A673 (cell line): ENCODE data around the gene NR5A1. TPM values are rescaled to one million over a fixed set of nuclear protein-coding genes. Genes with fewer than 3 reads are reported as not detected.

Experiments
- BruUV-seq: library from RNA; stranded (reverse); fragments of 400-500 nt; replicated peaks from 2 replicates; lab custom pipeline; 2021; lab: Mats Ljungman, UMichigan
- CTCF ChIA-PET: fragments of 300-600 bp; sonication (Branson Sonifier 250); formaldehyde crosslinking; loops from one replicate; lab custom pipeline; 2022; ENCODE audit warnings: antibody characterized with exemption; lab: Charles Lee
- POLR2A ChIA-PET: fragments of 300-600 bp; sonication (Branson Sonifier 250); formaldehyde crosslinking; loops from one replicate; lab custom pipeline; 2022; ENCODE audit warnings: antibody characterized with exemption; ENCODE audit not compliant: low non-redundant PET; lab: Charles Lee
- DNase-seq: peaks from one replicate; pipeline ENCODE4 v3.0.0-alpha.2; 2015; ENCODE audit warnings: low spot score
- H3K27ac ChIP-seq: fragments of 200-600 bp; sonication (generic); 2 replicates; pipeline ENCODE4 v1.5.1; 2016; ENCODE audit warnings: mixed run types, low read depth, mild to moderate bottlenecking, mixed read lengths, antibody characterized with exemption, low read length; ENCODE audit not compliant: poor library complexity, severe bottlenecking
- H3K27me3 ChIP-seq: fragments of 200-600 bp; sonication (generic); replicated peaks from 2 replicates; pipeline ENCODE4 v1.6.1; 2017; ENCODE audit warnings: mixed run types, low read depth, mild to moderate bottlenecking, mixed read lengths, antibody characterized with exemption, low read length; ENCODE audit not compliant: insufficient read depth, poor library complexity
- H3K36me3 ChIP-seq: fragments of 200-600 bp; sonication (generic); 2 replicates; pipeline ENCODE4 v1.6.1; 2016; ENCODE audit warnings: mixed run types, mild to moderate bottlenecking, mixed read lengths, antibody characterized with exemption, low read length; ENCODE audit not compliant: insufficient read depth, poor library complexity, severe bottlenecking
- H3K4me1 ChIP-seq: fragments of 200-600 bp; sonication (generic); 2 replicates; pipeline ENCODE4 v1.6.1; 2017; ENCODE audit warnings: mixed run types, mild to moderate bottlenecking, mixed read lengths, antibody characterized with exemption, low read length; ENCODE audit not compliant: insufficient read depth, poor library complexity, severe bottlenecking
- H3K4me3 ChIP-seq: fragments of 200-600 bp; sonication (generic); 2 replicates; pipeline ENCODE4 v1.5.1; 2016; ENCODE audit warnings: low read depth, mixed run types, mild to moderate bottlenecking, mixed read lengths, low read length; ENCODE audit not compliant: poor library complexity, severe bottlenecking
- H3K9me3 ChIP-seq: fragments of 200-600 bp; sonication (generic); 2 replicates; pipeline ENCODE4 v1.6.1; 2016; ENCODE audit warnings: mixed run types, low read depth, mild to moderate bottlenecking, mixed read lengths, antibody characterized with exemption, low read length; ENCODE audit not compliant: poor library complexity, severe bottlenecking
- CTCF ChIP-seq: fragments of 300-800, 200-600 bp; sonication (generic); conservative IDR thresholded peaks from 2 replicates; pipeline ENCODE4 v1.5.1; 2017; ENCODE audit warnings: low read depth, mild to moderate bottlenecking, antibody characterized with exemption, low read length, moderate library complexity, mixed read lengths
- EZH2 ChIP-seq: fragments of 200-600 bp; sonication (generic); IDR thresholded peaks from 2 replicates; pipeline ENCODE4 v1.6.1; 2017; ENCODE audit warnings: borderline replicate concordance, low read depth, mild to moderate bottlenecking, mixed read lengths, antibody characterized with exemption, low read length; ENCODE audit not compliant: poor library complexity, severe bottlenecking
- intact Hi-C: fragments of 100-400 bp; cut with micrococcal nuclease; formaldehyde crosslinking; loops from one replicate; pipeline ENCODE4 v1.10.0; 2022; ENCODE audit not compliant: unreplicated experiment
- total RNA-seq: library from RNA; stranded (reverse); gene quantifications from 2 replicates; pipeline ENCODE4 v1.2.3, GENCODE V29; 2021

NR5A1 gene
- total RNA-seq, 1 experiment from 2014 or later: not detected

GRCh38 chr9:124498499-124499146, 8.6 kb downstream of the NR5A1 start:
- POLR2A ChIA-PET: no interaction called here
- Histone ChIP-seq H3K36me3 (no peaks in the 10 kb centered on the region), H3K27me3 (peaks cover 27% of the 10 kb centered on the region), H3K27ac (no peak overlapping the region), H3K4me1 (no peaks in the 10 kb centered on the region), H3K4me3 (no peak overlapping the region), H3K9me3 (no peaks in the 10 kb centered on the region)
- TF ChIP-seq CTCF: no peak
- TF ChIP-seq EZH2: no peak
- intact Hi-C loops: no loop called here
- CTCF ChIA-PET: no interaction called here
- BruUV-seq: no TSS peak
- DNase-seq: no peak

- Histone ChIP-seq H3K4me1 (no peaks in the 10 kb centered on the region), H3K4me3 (no peak overlapping the region), H3K27me3 (peaks cover 22% of the 10 kb centered on the region), H3K36me3 (no peaks in the 10 kb centered on the region), H3K9me3 (no peaks in the 10 kb centered on the region), H3K27ac (no peak overlapping the region)
- no TSS peak for BruUV-seq
- intact Hi-C loops: no loop called here
- no peak for TF ChIP-seq EZH2
- no peak for TF ChIP-seq CTCF
- CTCF ChIA-PET: no interaction called here
- no peak for DNase-seq
- POLR2A ChIA-PET: no interaction called here
Measured at GRCh38 chr9:124498040-124498439, 9.2 kb downstream of the NR5A1 start.

GRCh38 chr9:124497441-124497840, 9.8 kb downstream of the NR5A1 start:
- intact Hi-C loops: no loop called here
- POLR2A ChIA-PET: no interaction called here
- CTCF ChIA-PET: no interaction called here
- H3K9me3 ChIP-seq: no peaks in the 10 kb centered on the region
- H3K4me1 ChIP-seq: no peaks in the 10 kb centered on the region
- H3K27me3 ChIP-seq: peaks cover 16% of the 10 kb centered on the region
- no peaks in the 10 kb centered on the region for H3K36me3 ChIP-seq
- no peak for TF ChIP-seq EZH2
- no peak overlapping the region for H3K4me3 ChIP-seq
- no peak for DNase-seq
- no TSS peak for BruUV-seq
- H3K27ac ChIP-seq: no peak overlapping the region

- intact Hi-C loops: no loop called here
Measured at GRCh38 chr9:124496463-124496862, 10.7 kb downstream of the NR5A1 start.

More at GRCh38 chr9:124496463-124496862, 10.7 kb downstream of the NR5A1 start:
- no peak for TF ChIP-seq EZH2
- TF ChIP-seq CTCF: no peak
- Histone ChIP-seq H3K27me3 (peaks cover 6% of the 10 kb centered on the region), H3K9me3 (no peaks in the 10 kb centered on the region), H3K27ac (no peak overlapping the region), H3K36me3 (no peaks in the 10 kb centered on the region), H3K4me3 (no peak overlapping the region), H3K4me1 (no peaks in the 10 kb centered on the region)
- CTCF ChIA-PET: no interaction called here
- BruUV-seq: no TSS peak
- POLR2A ChIA-PET: no interaction called here
- DNase-seq: no peak
